Thyroid gland (tissue), 4 donors: ENCODE results near the gene CD302.

Experiments
- POLR2A ChIP-seq, 2 donors: fragments of 450-650 bp; IDR thresholded peaks; one replicate each; pipeline ENCODE4 v1.6.1; 2017; ENCODE audit warnings: antibody characterized with exemption in 2 of 2, mild to moderate bottlenecking in 2 of 2, moderate library complexity in 1 of 2
- TF ChIP-seq, protein P1 (sequence below), 6 experiments: fragments of 200-600 bp in 3 of 6; fragments of 450-650 bp in 3 of 6; sonication (generic) in 3 of 6; IDR thresholded peaks; one replicate each; pipeline ENCODE4 v1.5.1; 2016 to 2019; ENCODE audit warnings: antibody characterized with exemption in 6 of 6, mild to moderate bottlenecking in 2 of 6, inconsistent platforms in 1 of 6, moderate library complexity in 1 of 6

DNA sequence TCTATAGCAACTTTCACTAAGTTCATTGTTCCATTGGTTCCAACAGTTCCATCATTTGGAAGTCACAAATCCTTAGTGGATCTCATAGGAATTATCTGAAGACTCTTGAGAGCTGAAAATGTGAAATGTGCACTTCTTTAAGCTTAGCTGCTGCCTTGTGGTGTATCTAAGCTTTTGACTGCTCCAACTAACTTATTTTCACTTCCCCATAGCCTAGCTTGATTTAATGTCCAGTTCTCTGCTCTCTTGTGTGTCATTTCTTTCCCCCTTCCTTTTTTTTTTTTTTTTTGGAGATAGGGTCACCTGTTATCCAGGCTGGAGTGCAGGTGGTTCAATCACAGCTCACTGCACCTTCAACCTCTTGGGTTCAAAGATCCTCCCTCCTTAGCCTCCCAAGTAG lies 34.9 kb upstream of the CD302 start:
- TF ChIP-seq POLR2A (IDR thresholded peaks at IDR 0.05) = no peak
- TF ChIP-seq, protein P1, sequence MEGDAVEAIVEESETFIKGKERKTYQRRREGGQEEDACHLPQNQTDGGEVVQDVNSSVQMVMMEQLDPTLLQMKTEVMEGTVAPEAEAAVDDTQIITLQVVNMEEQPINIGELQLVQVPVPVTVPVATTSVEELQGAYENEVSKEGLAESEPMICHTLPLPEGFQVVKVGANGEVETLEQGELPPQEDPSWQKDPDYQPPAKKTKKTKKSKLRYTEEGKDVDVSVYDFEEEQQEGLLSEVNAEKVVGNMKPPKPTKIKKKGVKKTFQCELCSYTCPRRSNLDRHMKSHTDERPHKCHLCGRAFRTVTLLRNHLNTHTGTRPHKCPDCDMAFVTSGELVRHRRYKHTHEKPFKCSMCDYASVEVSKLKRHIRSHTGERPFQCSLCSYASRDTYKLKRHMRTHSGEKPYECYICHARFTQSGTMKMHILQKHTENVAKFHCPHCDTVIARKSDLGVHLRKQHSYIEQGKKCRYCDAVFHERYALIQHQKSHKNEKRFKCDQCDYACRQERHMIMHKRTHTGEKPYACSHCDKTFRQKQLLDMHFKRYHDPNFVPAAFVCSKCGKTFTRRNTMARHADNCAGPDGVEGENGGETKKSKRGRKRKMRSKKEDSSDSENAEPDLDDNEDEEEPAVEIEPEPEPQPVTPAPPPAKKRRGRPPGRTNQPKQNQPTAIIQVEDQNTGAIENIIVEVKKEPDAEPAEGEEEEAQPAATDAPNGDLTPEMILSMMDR (IDR thresholded peaks at IDR 0.05) = no peak
